Subcutaneous abdominal adipose tissue (tissue), 5 donors: ENCODE measurements around the gene ZNF831.

Experiments used
- H3K27ac ChIP-seq: one replicate; pipeline ENCODE4 v1.7.0; 2013; ENCODE audit warnings: low read depth, mild to moderate bottlenecking, inconsistent platforms, low read length, moderate library complexity
- H3K27me3 ChIP-seq, 5 donors: one replicate each; pipeline ENCODE4 v1.7.0; 2013; ENCODE audit warnings: low read length in 5 of 5, inconsistent platforms in 1 of 5; ENCODE audit not compliant: control insufficient read depth in 5 of 5, insufficient read depth in 4 of 5
- H3K36me3 ChIP-seq, 5 donors: one replicate each; pipeline ENCODE4 v1.7.0; 2013; ENCODE audit warnings: low read length in 5 of 5; ENCODE audit not compliant: control insufficient read depth in 5 of 5, insufficient read depth in 5 of 5
- H3K4me1 ChIP-seq, 5 donors: one replicate each; pipeline ENCODE4 v1.7.0; 2013; ENCODE audit warnings: low read length in 5 of 5, mild to moderate bottlenecking in 3 of 5, moderate library complexity in 1 of 5; ENCODE audit not compliant: control insufficient read depth in 5 of 5, insufficient read depth in 5 of 5
- H3K4me3 ChIP-seq, 5 donors: one replicate each; pipeline ENCODE4 v1.7.0; 2013; ENCODE audit warnings: low read length in 5 of 5, low read depth in 1 of 5
- H3K9ac ChIP-seq, 5 donors: one replicate each; pipeline ENCODE4 v1.7.0; 2013; ENCODE audit warnings: low read length in 5 of 5, mild to moderate bottlenecking in 4 of 5, moderate library complexity in 3 of 5
- H3K9me3 ChIP-seq, 5 donors: one replicate each; pipeline ENCODE4 v1.7.0; 2013; ENCODE audit warnings: low read length in 5 of 5; ENCODE audit not compliant: control insufficient read depth in 5 of 5
- donor health status: healthy.
- donor health status: healthy.
- donor health status: healthy.
- donor health status: healthy.
- donor health status: healthy.

The ZNF831 gene

GRCh38 chr20:59240006-59240405 is 76.4 kb downstream of the ZNF831 start:
- no peaks in the 10 kb centered on the region for H3K36me3 ChIP-seq
- H3K4me1 ChIP-seq: no peaks in the 10 kb centered on the region
- no peaks in the 10 kb centered on the region for H3K9me3 ChIP-seq
- H3K27ac ChIP-seq: no peak overlapping the region
- no peak overlapping the region for H3K4me3 ChIP-seq
- H3K27me3 ChIP-seq: peaks cover 0 to 8% (median 6%) of the 10 kb centered on the region in 5 donors
- H3K9ac ChIP-seq: no peak overlapping the region

DNA sequence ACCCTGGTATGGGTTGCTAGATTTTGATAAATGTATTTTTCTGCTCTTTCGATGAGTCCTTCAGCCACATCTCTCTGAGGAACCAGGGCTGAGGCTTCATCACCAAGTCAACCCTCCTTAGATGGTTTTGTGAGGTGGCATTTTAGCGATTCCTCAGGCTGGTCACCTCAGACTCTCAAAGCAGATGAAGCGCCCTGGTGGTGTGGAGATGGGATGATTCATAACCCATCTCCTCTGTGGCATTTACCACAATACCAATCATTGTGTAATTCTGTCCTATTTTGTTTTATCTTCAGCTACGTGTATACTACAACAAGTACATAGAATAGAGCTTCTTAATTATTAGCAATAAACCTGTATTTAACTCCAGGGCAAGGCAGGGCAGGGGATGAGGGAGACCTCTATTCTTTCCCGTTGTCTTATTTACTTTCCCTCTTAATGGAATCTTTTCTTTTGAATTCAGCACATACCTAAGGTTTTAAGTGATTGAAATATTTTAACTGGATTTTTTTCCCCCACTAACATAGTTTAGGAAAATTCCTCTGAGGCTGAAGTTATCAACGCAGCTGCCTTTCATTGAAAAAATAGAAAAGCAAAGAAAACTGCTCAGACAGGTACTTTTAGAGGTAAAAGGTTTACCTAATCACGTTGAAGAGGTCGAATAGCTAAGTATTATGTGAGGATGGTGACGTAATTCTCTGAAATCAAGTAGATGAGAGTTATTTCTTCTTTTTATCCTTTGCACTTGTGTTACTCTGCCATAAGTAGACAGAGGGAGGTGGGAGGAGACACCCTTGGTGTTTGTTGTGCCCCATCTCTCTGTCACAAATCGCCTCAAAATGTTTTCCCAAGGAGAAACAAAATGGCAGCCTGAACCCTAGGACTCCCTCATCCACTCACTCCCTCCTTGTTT is 79.3 kb downstream of the ZNF831 start:
- no peaks in the 10 kb centered on the region for H3K9me3 ChIP-seq
- H3K4me1 ChIP-seq: no peaks in the 10 kb centered on the region
- no peak overlapping the region for H3K9ac ChIP-seq
- H3K36me3 ChIP-seq: no peaks in the 10 kb centered on the region
- H3K27me3 ChIP-seq: peaks cover 0 to 8% (median 4%) of the 10 kb centered on the region in 5 donors
- H3K27ac ChIP-seq: no peak overlapping the region
- no peak overlapping the region for H3K4me3 ChIP-seq

- H3K36me3 ChIP-seq: no peaks in the 10 kb centered on the region
- no peak overlapping the region for H3K27ac ChIP-seq
- H3K9ac ChIP-seq: no peak overlapping the region
- no peaks in the 10 kb centered on the region for H3K9me3 ChIP-seq
- no peak overlapping the region for H3K4me3 ChIP-seq
- H3K27me3 ChIP-seq: peaks cover 0 to 13% (median 7%) of the 10 kb centered on the region in 5 donors
- no peaks in the 10 kb centered on the region for H3K4me1 ChIP-seq
Measured at GRCh38 chr20:59246691-59247400, 83.2 kb downstream of the ZNF831 start.

GRCh38 chr20:59247731-59248684 is 84.4 kb downstream of the ZNF831 start:
- no peaks in the 10 kb centered on the region for H3K4me1 ChIP-seq
- H3K27me3 ChIP-seq: peaks cover 0 to 16% (median 7%) of the 10 kb centered on the region in 5 donors
- H3K9ac ChIP-seq: no peak overlapping the region
- H3K36me3 ChIP-seq: no peaks in the 10 kb centered on the region
- H3K4me3 ChIP-seq: no peak overlapping the region
- no peaks in the 10 kb centered on the region for H3K9me3 ChIP-seq
- H3K27ac ChIP-seq: no peak overlapping the region

- Histone ChIP-seq H3K27ac (no peak overlapping the region), H3K9me3 (no peaks in the 10 kb centered on the region), H3K36me3 (no peaks in the 10 kb centered on the region), H3K9ac (no peak overlapping the region), H3K4me1 (no peaks in the 10 kb centered on the region), H3K4me3 (no peak overlapping the region), H3K27me3 (peaks cover 3 to 27% (median 24%) of the 10 kb centered on the region in 5 donors)
Measured at GRCh38 chr20:59250293-59250692, 86.7 kb downstream of the ZNF831 start.

- Histone ChIP-seq H3K27me3 (peaks cover 3 to 34% (median 29%) of the 10 kb centered on the region in 5 donors), H3K27ac (no peak overlapping the region), H3K4me3 (no peak overlapping the region), H3K4me1 (peaks cover 0 to 3% (median 0%) of the 10 kb centered on the region in 5 donors), H3K9ac (no peak overlapping the region), H3K36me3 (no peaks in the 10 kb centered on the region), H3K9me3 (no peaks in the 10 kb centered on the region)
Measured at GRCh38 chr20:59253325-59253724, 89.7 kb downstream of the ZNF831 start.

- H3K9ac ChIP-seq: no peak overlapping the region
- H3K4me3 ChIP-seq: no peak overlapping the region
- no peaks in the 10 kb centered on the region for H3K9me3 ChIP-seq
- H3K4me1 ChIP-seq: peaks cover 0 to 4% (median 0%) of the 10 kb centered on the region in 5 donors
- no peaks in the 10 kb centered on the region for H3K36me3 ChIP-seq
- H3K27me3 ChIP-seq: peaks cover 3 to 34% (median 29%) of the 10 kb centered on the region in 5 donors
- H3K27ac ChIP-seq: no peak overlapping the region
Measured at GRCh38 chr20:59253779-59254319, 90.2 kb downstream of the ZNF831 start.

DNA sequence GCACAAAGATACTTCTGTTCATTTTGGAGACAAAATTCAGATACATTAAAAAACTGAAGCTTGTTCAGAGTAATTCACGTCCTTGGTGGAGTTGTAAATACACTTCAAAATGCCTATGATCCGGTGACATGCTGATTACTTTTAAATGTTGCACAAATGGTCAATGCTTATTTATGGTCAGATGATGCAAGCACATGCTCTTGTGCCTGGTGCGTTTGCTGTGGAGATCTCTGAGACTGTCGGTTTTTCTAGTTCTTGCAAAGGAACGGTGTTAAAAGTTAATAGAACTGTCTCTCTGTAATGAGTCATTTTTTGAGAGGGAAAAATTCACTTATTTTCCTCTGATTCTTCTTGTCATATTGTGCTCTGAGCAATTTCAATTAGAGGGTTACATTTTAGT is 91.6 kb downstream of the ZNF831 start:
- Histone ChIP-seq H3K9ac (no peak overlapping the region), H3K27ac (no peak overlapping the region), H3K4me3 (no peak overlapping the region), H3K27me3 (peaks cover 3 to 30% (median 29%) of the 10 kb centered on the region in 5 donors), H3K9me3 (no peaks in the 10 kb centered on the region), H3K4me1 (peaks cover 0 to 4% (median 0%) of the 10 kb centered on the region in 5 donors), H3K36me3 (no peaks in the 10 kb centered on the region)

DNA sequence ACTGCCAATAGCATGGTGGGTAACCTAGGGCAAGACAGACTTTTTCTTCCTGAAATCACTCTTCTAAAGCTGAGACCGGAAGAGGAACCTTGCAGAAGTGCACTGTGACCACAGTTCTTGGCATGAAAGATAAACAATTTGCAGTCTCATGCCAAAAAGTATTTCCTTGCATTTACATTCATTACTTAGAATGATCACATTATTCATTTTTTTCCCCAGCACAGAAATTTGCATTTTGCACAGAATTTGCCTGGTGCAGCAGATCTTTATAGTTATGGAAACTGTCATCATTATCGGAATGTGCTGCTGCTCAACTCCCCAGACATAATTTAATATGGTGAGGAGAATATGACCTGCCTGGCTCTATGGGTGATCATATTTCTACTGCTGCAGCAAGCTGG is 94.6 kb downstream of the ZNF831 start:
- Histone ChIP-seq H3K27me3 (peaks cover 3 to 26% (median 18%) of the 10 kb centered on the region in 5 donors), H3K9ac (no peak overlapping the region), H3K36me3 (no peaks in the 10 kb centered on the region), H3K27ac (no peak overlapping the region), H3K4me1 (peaks cover 0 to 4% (median 0%) of the 10 kb centered on the region in 5 donors), H3K4me3 (no peak overlapping the region), H3K9me3 (no peaks in the 10 kb centered on the region)
